ENCODE data around the gene CMC4.

Gene CMC4

DNA sequence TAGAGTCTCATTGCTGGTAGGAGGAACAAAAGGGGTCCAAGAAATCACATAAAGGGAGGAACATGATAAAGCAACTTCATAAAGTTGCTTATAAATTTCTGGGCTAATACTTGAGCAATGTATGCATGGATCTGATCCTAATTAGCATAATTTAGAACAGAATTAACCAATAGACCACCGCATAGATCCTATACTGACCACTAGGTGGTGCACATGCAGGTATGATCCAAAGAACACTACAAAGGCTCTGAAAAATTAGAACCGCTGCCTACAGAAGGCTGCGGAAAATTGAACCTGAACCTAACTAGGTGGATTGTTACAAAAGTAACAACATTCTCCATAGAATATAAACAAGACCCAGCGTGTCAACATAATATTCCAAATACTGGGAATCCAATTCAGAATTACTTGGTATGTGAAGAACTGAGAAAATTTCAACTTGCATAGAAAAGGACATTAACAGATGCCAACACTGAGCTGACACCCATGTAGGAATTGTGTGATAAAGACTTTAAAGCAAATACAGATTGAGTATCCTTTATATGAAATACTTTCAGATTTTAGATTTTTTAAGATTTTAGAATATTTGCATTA is 23.6 kb upstream of the CMC4 start:
- peak; percentile 48 for DNase-seq (ENCODE audit: low read depth)
- H3K4me3 ChIP-seq (ENCODE audit: low read length): no peak overlapping the region
- TF ChIP-seq CTCF (IDR thresholded peaks at IDR 0.05; ENCODE audit: insufficient read depth, low read depth, low read length, missing control alignments): peak; percentile 60

GRCh38 chrX:155086961-155087735 is 16.2 kb upstream of the CMC4 start:
- no peak overlapping the region for H3K4me3 ChIP-seq (ENCODE audit: low read length)
- TF ChIP-seq CTCF (IDR thresholded peaks at IDR 0.05; ENCODE audit: insufficient read depth, low read depth, low read length, missing control alignments): no peak
- no peak for DNase-seq (ENCODE audit: low read depth)

DNA sequence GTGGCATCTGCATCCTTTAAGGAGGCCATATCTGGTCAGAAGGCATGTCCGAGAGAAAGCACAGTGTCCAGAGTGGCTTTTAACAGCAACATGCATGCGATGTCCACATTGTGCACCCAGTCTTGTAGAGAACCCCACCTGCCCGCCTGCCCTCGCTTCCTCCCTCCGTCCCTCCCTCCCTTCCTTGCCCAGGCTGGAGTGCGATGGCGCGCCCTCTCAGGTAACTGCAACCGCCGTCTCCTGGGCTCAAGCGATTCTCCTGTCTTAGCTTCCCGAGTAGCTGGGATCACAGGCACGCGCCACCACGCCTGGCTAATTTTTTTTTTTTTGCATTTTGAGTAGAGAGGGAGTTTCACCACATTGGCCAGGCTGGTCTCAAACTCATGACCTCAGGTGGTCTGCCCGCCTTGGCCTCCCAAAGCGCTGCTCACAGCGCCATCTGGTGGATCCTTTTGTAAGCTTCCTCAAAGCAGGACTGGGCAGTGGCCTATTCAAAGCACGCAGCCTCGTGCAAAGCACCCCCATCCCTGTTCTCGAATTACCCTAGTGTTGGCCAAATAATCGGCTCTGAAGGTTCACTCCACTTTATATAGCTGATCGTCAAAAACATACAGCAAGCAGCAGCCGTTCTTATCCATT is 15.4 kb upstream of the CMC4 start:
- no peak overlapping the region for H3K4me3 ChIP-seq (ENCODE audit: low read length)
- TF ChIP-seq CTCF (IDR thresholded peaks at IDR 0.05; ENCODE audit: insufficient read depth, low read depth, low read length, missing control alignments): peak; percentile 50
- DNase-seq (ENCODE audit: low read depth): peak; percentile 21

GRCh38 chrX:155071694-155072280 is 851 bp upstream of the CMC4 start:
- no peak for DNase-seq (ENCODE audit: low read depth)
- H3K4me3 ChIP-seq (ENCODE audit: low read length): peak overlapping the region; percentile 69

GRCh38 chrX:155070663-155070974 is 317 bp downstream of the CMC4 start:
- no peak for TF ChIP-seq CTCF (IDR thresholded peaks at IDR 0.05; ENCODE audit: insufficient read depth, low read depth, low read length, missing control alignments)
- H3K4me3 ChIP-seq (ENCODE audit: low read length): peak overlapping the region; percentile 63
- DNase-seq (ENCODE audit: low read depth): no peak

More at GRCh38 chrX:155071694-155072280, 851 bp upstream of the CMC4 start:
- TF ChIP-seq CTCF (IDR thresholded peaks at IDR 0.05; ENCODE audit: insufficient read depth, low read depth, low read length, missing control alignments): no peak

- TF ChIP-seq CTCF (IDR thresholded peaks at IDR 0.05; ENCODE audit: insufficient read depth, low read depth, low read length, missing control alignments): no peak
- no peak for DNase-seq (ENCODE audit: low read depth)
- H3K4me3 ChIP-seq (ENCODE audit: low read length): peak overlapping the region; percentile 63
Measured at GRCh38 chrX:155070038-155070437, 898 bp downstream of the CMC4 start.

Data from epithelial cell of esophagus (primary cell).